ENCODE measurements around the gene VASH2. TPM values are rescaled to one million over a fixed set of nuclear protein-coding genes. Genes with fewer than 3 reads are reported as not detected.

Gene VASH2
- total and polyA plus RNA-seq, 2 donors: 0.82 to 7.6 TPM

DNA sequence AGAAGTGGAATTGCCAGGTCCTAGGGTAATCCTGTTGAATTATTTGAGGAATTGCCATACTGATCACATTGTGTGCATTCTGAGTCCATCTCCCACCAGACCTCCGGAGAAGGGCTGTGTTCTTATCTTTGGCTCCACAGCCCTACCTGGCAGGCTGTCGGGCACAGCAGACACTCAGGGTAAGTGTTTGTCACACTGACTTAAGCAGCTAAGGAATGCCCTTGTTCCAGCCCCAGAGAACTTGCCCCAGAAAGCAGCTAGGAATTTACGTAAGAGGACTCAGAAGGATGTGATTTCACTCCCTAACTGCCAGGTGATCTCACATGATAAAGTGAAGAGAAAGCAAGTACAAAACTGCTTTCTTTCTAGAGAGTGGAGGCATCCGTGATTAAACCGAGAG, 21.0 kb downstream of the VASH2 start:
- H3K4me3 ChIP-seq (ENCODE audit: low read length in 2 of 2): no peak overlapping the region
- no peak overlapping the region for H3K27ac ChIP-seq (ENCODE audit: low read depth in 1 of 2, low read length in 1 of 2)
- no peak for DNase-seq (ENCODE audit: low read depth in 6 of 9, low spot score in 9 of 9)
- H3K27me3 ChIP-seq (ENCODE audit: control insufficient read depth in 2 of 2, insufficient read depth in 1 of 2, low read length in 1 of 2): no peaks in the 10 kb centered on the region
- no peaks in the 10 kb centered on the region for H3K36me3 ChIP-seq (ENCODE audit: control insufficient read depth in 2 of 2, insufficient read depth in 2 of 2, low read length in 1 of 2)
- WGBS: 98% methylated on average over 5 of the region's 5 CpGs
- H3K9me3 ChIP-seq (ENCODE audit: control insufficient read depth in 2 of 2, insufficient read depth in 1 of 2, low read length in 1 of 2): no peaks in the 10 kb centered on the region
- H3K4me1 ChIP-seq (ENCODE audit: control insufficient read depth in 2 of 2, insufficient read depth in 2 of 2, low read length in 2 of 2): peaks cover 0 to 23% of the 10 kb centered on the region in 2 donors

DNA sequence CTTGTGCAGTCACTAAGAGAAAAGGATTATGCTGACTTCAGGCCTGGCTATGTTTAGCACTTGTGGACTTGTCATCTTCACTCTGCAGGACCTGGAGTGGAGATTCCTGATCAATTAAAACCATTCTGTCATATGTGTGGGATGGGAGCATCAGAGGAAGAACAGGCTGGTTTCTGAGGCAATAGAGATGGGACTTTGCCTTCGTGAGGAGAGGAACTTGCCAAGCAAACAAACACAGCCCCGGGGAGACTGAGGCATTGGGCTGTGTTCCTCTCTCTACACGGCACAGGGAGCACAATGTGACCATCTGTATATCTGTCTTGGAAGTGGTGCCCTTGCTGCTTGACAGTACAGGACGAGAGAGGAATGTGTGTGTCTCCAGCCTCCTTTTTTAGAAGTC, 23.1 kb downstream of the VASH2 start:
- Histone ChIP-seq H3K9me3 (ENCODE audit: control insufficient read depth in 2 of 2, insufficient read depth in 1 of 2, low read length in 1 of 2) (no peaks in the 10 kb centered on the region), H3K36me3 (ENCODE audit: control insufficient read depth in 2 of 2, insufficient read depth in 2 of 2, low read length in 1 of 2) (peaks cover 0 to 2% of the 10 kb centered on the region in 2 donors), H3K4me1 (ENCODE audit: control insufficient read depth in 2 of 2, insufficient read depth in 2 of 2, low read length in 2 of 2) (peaks cover 0 to 10% of the 10 kb centered on the region in 2 donors), H3K27ac (ENCODE audit: low read depth in 1 of 2, low read length in 1 of 2) (no peak overlapping the region), H3K4me3 (ENCODE audit: low read length in 2 of 2) (no peak overlapping the region), H3K27me3 (ENCODE audit: control insufficient read depth in 2 of 2, insufficient read depth in 1 of 2, low read length in 1 of 2) (no peaks in the 10 kb centered on the region)
- no peak for DNase-seq (ENCODE audit: low read depth in 6 of 9, low spot score in 9 of 9)
- WGBS: 96% methylated on average over 4 of the region's 4 CpGs

DNA sequence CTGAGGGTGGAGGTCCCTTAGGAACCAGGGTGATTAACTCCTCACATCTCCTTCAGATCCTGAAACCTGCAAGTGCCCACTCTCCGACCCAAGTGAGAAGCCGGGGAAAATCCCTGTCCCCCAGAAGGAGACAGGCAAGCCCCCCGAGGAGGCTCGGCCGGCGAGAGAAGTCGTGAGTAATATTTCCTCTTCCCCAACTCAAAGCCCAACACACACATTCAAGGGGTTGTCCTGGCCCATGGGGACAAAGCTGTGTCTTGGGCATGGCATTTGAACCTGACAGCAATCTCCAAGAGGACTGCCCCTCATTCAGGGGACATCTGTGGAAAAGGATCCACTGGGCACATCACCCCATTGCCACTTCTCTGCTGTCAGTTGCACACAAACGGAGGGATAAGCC, 23.6 kb downstream of the VASH2 start:
- no peak for DNase-seq (ENCODE audit: low read depth in 6 of 9, low spot score in 9 of 9)
- Histone ChIP-seq H3K4me3 (ENCODE audit: low read length in 2 of 2) (no peak overlapping the region), H3K4me1 (ENCODE audit: control insufficient read depth in 2 of 2, insufficient read depth in 2 of 2, low read length in 2 of 2) (peaks cover 0 to 5% of the 10 kb centered on the region in 2 donors), H3K9me3 (ENCODE audit: control insufficient read depth in 2 of 2, insufficient read depth in 1 of 2, low read length in 1 of 2) (no peaks in the 10 kb centered on the region), H3K36me3 (ENCODE audit: control insufficient read depth in 2 of 2, insufficient read depth in 2 of 2, low read length in 1 of 2) (peaks cover 0 to 2% of the 10 kb centered on the region in 2 donors), H3K27ac (ENCODE audit: low read depth in 1 of 2, low read length in 1 of 2) (no peak overlapping the region), H3K27me3 (ENCODE audit: control insufficient read depth in 2 of 2, insufficient read depth in 1 of 2, low read length in 1 of 2) (no peaks in the 10 kb centered on the region)
- 96% methylated on average over 8 of the region's 8 CpGs for WGBS

DNA sequence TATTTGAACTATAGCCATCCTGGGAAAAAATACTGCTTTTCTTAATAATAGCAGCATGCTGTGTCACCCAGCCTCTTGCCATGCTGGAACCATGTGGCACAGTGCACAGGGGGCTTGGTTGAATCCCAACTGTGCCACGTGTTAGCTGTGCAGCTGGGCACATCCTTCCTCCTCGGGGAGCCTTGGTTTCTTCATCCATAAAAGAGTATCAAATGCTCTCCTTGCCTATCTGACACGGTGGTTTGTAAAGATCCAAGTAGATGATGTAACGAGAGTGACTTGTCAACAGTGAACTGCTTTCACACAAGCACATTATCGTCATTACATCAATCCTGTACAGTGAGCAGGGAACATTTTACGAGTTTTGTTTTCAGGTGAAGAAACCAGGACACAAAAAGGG, 24.4 kb downstream of the VASH2 start:
- no peaks in the 10 kb centered on the region for H3K9me3 ChIP-seq (ENCODE audit: control insufficient read depth in 2 of 2, insufficient read depth in 1 of 2, low read length in 1 of 2)
- no peaks in the 10 kb centered on the region for H3K27me3 ChIP-seq (ENCODE audit: control insufficient read depth in 2 of 2, insufficient read depth in 1 of 2, low read length in 1 of 2)
- H3K36me3 ChIP-seq (ENCODE audit: control insufficient read depth in 2 of 2, insufficient read depth in 2 of 2, low read length in 1 of 2): peaks cover 0 to 2% of the 10 kb centered on the region in 2 donors
- no peak for DNase-seq (ENCODE audit: low read depth in 6 of 9, low spot score in 9 of 9)
- H3K4me3 ChIP-seq (ENCODE audit: low read length in 2 of 2): no peak overlapping the region
- WGBS: 93% methylated on average over 6 of the region's 6 CpGs
- H3K27ac ChIP-seq (ENCODE audit: low read depth in 1 of 2, low read length in 1 of 2): no peak overlapping the region
- H3K4me1 ChIP-seq (ENCODE audit: control insufficient read depth in 2 of 2, insufficient read depth in 2 of 2, low read length in 2 of 2): peaks cover 0 to 3% of the 10 kb centered on the region in 2 donors

DNA sequence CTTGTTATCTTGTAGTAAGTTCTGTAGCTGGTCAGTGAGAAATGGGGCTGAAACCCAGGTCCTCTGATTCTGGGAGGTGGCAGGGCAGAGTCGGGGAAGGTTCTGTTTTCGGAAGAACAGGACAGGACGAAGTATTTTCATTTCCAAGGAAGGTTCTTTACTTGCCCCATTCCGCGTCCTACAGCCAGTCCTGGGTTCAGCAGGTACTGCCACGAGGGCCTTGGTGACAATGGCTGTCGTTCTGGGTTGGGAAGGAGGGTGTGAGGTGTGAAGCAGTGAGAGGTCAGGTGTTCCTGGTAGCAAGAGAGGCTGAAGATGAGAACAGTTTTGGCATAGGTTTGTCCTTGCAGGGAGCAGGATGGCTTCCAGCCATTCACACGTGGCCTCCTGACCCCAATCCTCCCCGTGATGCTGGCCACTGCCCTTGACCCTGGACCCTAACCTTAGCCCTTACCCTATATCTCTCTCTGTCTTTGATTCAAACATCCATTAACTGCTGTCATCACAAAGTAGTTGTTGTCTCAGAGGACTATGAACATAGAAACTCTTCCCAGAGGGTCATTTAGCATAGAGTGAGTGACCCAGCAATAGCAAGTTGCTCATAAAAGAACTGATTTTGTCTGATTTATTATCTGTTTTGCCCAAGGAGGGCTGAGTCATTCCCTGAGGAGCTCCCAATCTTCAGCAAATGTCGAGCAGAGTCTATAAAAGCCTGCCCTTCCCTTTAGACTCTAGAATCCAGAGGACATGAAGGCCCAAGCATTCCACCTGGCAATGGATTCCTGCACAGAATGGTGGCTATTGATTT, 25.0 kb downstream of the VASH2 start:
- Histone ChIP-seq H3K36me3 (ENCODE audit: control insufficient read depth in 2 of 2, insufficient read depth in 2 of 2, low read length in 1 of 2) (peaks cover 0 to 2% of the 10 kb centered on the region in 2 donors), H3K9me3 (ENCODE audit: control insufficient read depth in 2 of 2, insufficient read depth in 1 of 2, low read length in 1 of 2) (no peaks in the 10 kb centered on the region), H3K4me1 (ENCODE audit: control insufficient read depth in 2 of 2, insufficient read depth in 2 of 2, low read length in 2 of 2) (no peaks in the 10 kb centered on the region), H3K4me3 (ENCODE audit: low read length in 2 of 2) (no peak overlapping the region), H3K27me3 (ENCODE audit: control insufficient read depth in 2 of 2, insufficient read depth in 1 of 2, low read length in 1 of 2) (no peaks in the 10 kb centered on the region), H3K27ac (ENCODE audit: low read depth in 1 of 2, low read length in 1 of 2) (no peak overlapping the region)
- WGBS: 96% methylated on average over 10 of the region's 10 CpGs
- no peak for DNase-seq (ENCODE audit: low read depth in 6 of 9, low spot score in 9 of 9)

DNA sequence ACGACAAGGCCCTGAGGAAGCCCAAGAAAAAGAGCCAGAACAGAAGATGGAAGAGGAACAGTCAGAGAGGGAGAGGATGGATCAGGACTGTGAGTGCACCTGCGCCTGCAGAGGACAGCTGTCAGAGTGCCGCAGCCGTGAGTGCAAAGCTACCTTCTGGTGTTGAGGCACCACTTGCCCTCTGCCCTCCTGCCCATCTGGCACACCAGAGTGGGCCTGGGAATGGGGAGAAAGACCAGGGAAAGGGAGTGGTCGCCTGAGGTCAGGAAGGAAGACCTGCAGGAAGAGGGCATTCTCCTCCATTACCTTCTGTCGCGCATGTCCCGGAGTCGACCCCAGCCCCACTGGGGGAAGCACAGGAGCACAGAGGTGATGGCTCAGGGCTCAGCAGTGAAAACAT, 26.2 kb downstream of the VASH2 start:
- peaks cover 0 to 2% of the 10 kb centered on the region in 2 donors for H3K36me3 ChIP-seq (ENCODE audit: control insufficient read depth in 2 of 2, insufficient read depth in 2 of 2, low read length in 1 of 2)
- no peak overlapping the region for H3K4me3 ChIP-seq (ENCODE audit: low read length in 2 of 2)
- DNase-seq (ENCODE audit: low read depth in 6 of 9, low spot score in 9 of 9): no peak
- H3K4me1 ChIP-seq (ENCODE audit: control insufficient read depth in 2 of 2, insufficient read depth in 2 of 2, low read length in 2 of 2): peaks cover 5 to 10% of the 10 kb centered on the region in 2 donors
- H3K27ac ChIP-seq (ENCODE audit: low read depth in 1 of 2, low read length in 1 of 2): no peak overlapping the region
- WGBS: 95% methylated on average over 9 of the region's 9 CpGs
- H3K27me3 ChIP-seq (ENCODE audit: control insufficient read depth in 2 of 2, insufficient read depth in 1 of 2, low read length in 1 of 2): no peaks in the 10 kb centered on the region
- H3K9me3 ChIP-seq (ENCODE audit: control insufficient read depth in 2 of 2, insufficient read depth in 1 of 2, low read length in 1 of 2): no peaks in the 10 kb centered on the region

DNA sequence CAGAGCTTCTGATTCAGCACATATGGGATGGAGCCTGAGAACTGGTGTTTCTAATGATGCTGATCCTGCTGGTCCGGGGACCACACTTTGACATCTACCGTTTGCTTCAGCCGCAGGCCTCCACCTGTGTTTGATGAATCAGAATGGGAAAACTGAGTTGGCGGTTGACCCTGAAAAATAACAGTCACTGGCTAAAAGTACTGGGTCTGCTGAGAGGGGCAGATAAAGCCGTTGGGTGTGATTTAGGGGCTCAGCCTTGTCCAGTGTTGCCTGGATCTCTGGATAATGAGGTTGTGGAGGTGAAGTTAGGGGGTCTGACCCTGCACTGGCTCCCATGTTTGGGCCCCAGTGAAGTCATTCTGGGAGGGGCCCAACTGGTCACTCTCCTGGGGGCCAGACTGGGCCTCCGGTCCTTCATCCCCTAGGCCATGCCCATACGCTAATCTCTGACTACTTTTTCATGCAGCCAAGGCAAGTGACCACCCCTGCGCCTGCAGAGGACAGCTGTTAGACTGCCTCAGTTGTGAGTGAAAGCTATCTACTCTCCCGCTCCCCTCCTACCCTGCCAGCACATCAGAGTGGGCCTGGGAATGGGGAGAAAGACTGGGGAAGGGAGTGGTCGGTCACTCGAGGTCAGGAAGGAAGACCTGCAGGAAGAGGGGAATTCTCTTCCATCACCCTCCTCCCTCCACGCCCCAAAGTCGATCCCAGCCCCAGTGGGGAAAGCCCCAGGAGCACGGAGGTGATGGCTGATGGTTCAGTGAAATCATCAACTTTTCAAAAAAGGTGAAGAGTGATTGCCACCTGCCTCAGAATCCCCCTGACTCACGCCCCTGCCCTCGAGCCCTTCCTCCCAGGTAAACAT, 27.7 kb downstream of the VASH2 start:
- no peaks in the 10 kb centered on the region for H3K9me3 ChIP-seq (ENCODE audit: control insufficient read depth in 2 of 2, insufficient read depth in 1 of 2, low read length in 1 of 2)
- H3K36me3 ChIP-seq (ENCODE audit: control insufficient read depth in 2 of 2, insufficient read depth in 2 of 2, low read length in 1 of 2): peaks cover 0 to 2% of the 10 kb centered on the region in 2 donors
- H3K27me3 ChIP-seq (ENCODE audit: control insufficient read depth in 2 of 2, insufficient read depth in 1 of 2, low read length in 1 of 2): no peaks in the 10 kb centered on the region
- H3K27ac ChIP-seq (ENCODE audit: low read depth in 1 of 2, low read length in 1 of 2): no peak overlapping the region
- no peak overlapping the region for H3K4me3 ChIP-seq (ENCODE audit: low read length in 2 of 2)
- WGBS: 93% methylated on average over 16 of the region's 16 CpGs
- peaks cover 6 to 19% of the 10 kb centered on the region in 2 donors for H3K4me1 ChIP-seq (ENCODE audit: control insufficient read depth in 2 of 2, insufficient read depth in 2 of 2, low read length in 2 of 2)
- DNase-seq (ENCODE audit: low read depth in 6 of 9, low spot score in 9 of 9): no peak

DNA sequence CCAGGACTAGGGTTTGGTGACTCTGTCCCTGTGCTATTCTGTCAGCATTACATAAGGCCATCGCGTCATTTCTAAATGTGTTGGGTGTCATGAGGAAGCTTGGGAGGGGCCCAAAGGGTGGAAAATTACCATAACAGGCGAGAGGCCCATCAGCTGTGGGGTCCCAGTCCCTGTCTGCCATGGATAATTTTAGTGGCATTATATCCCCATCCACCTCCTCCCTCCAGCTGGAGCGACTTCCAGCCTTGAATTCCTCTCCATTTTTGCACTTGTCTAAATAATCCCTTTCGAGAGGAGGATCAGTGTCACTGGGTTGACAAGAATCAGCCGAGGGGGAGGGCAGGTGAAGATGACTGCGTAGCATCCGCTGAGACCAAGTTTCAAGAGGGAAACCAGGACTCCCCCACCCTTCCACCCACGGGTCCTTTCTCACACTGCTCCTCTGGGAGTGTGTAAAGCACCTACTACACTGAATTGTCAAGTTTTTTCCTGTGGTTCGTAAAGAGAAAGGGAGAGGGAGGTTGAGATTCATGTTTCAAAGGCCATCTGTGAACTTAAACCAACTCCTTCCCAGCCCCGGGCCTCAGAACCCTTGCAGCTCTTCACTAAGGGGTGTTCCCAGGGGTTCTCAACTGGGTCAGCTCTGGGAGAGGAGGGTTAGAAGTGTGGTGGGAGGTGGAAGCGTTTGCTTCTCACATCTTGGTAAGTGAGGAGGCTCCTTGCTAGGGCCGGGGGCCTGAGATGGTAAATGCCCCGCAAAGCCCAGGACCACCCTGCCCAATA, 29.2 kb downstream of the VASH2 start:
- peaks cover 6 to 19% of the 10 kb centered on the region in 2 donors for H3K4me1 ChIP-seq (ENCODE audit: control insufficient read depth in 2 of 2, insufficient read depth in 2 of 2, low read length in 2 of 2)
- DNase-seq (ENCODE audit: low read depth in 6 of 9, low spot score in 9 of 9): no peak
- no peak overlapping the region for H3K4me3 ChIP-seq (ENCODE audit: low read length in 2 of 2)
- no peaks in the 10 kb centered on the region for H3K9me3 ChIP-seq (ENCODE audit: control insufficient read depth in 2 of 2, insufficient read depth in 1 of 2, low read length in 1 of 2)
- no peak overlapping the region for H3K27ac ChIP-seq (ENCODE audit: low read depth in 1 of 2, low read length in 1 of 2)
- WGBS: 92% methylated on average over 14 of the region's 14 CpGs
- H3K27me3 ChIP-seq (ENCODE audit: control insufficient read depth in 2 of 2, insufficient read depth in 1 of 2, low read length in 1 of 2): no peaks in the 10 kb centered on the region
- peaks cover 0 to 2% of the 10 kb centered on the region in 2 donors for H3K36me3 ChIP-seq (ENCODE audit: control insufficient read depth in 2 of 2, insufficient read depth in 2 of 2, low read length in 1 of 2)

Measured in thymus (tissue), 11 donors.